GM18951 (cell line): ENCODE measurements around the gene PTPRT.

Experiments used
- POLR2A ChIP-seq: IDR thresholded peaks from 4 replicates; pipeline ENCODE4 v1.6.1; 2011; ENCODE audit warnings: mild to moderate bottlenecking; ENCODE audit not compliant: insufficient read length, insufficient read depth; ENCODE audit errors: extremely low read depth
- in situ Hi-C: fragments of 300-500 bp; cut with MboI; formaldehyde crosslinking; loops from one replicate; pipeline ENCODE4 v1.12.0; 2022; ENCODE audit warnings: low sequenced_read_pairs, mixed read lengths, inconsistent platforms; ENCODE audit not compliant: unreplicated experiment

The PTPRT gene

GRCh38 chr20:42082611-42083010 is 1107.1 kb downstream of the PTPRT start:
- TF ChIP-seq POLR2A = no peak
- in situ Hi-C loops = no loop called here

- in situ Hi-C loops = no loop called here
These were observed 1108.8 kb downstream of the PTPRT start for GRCh38 chr20:42080956-42081355.

GRCh38 chr20:42074944-42075343 is 1114.8 kb downstream of the PTPRT start:
- no peak for TF ChIP-seq POLR2A
- in situ Hi-C loops = no loop called here

More at GRCh38 chr20:42080956-42081355, 1108.8 kb downstream of the PTPRT start:
- no peak for TF ChIP-seq POLR2A

- TF ChIP-seq POLR2A = no peak
These were observed 1122.1 kb downstream of the PTPRT start for GRCh38 chr20:42067596-42067995.

GRCh38 chr20:42067174-42067573 is 1122.5 kb downstream of the PTPRT start:
- TF ChIP-seq POLR2A = no peak
- in situ Hi-C loops = no loop called here

More at GRCh38 chr20:42067596-42067995, 1122.1 kb downstream of the PTPRT start:
- in situ Hi-C loops = no loop called here

GRCh38 chr20:42063141-42063540 is 1126.6 kb downstream of the PTPRT start:
- no peak for TF ChIP-seq POLR2A
- in situ Hi-C loops = no loop called here

- TF ChIP-seq POLR2A = no peak
- in situ Hi-C loops = no loop called here
These were observed 1136.4 kb downstream of the PTPRT start for GRCh38 chr20:42053350-42053749.

- TF ChIP-seq POLR2A = no peak
- in situ Hi-C loops = no loop called here
These were observed 1137.8 kb downstream of the PTPRT start for GRCh38 chr20:42051921-42052320.

- no peak for TF ChIP-seq POLR2A
- in situ Hi-C loops = no loop called here
These were observed 1143.2 kb downstream of the PTPRT start for GRCh38 chr20:42046371-42047085.

GRCh38 chr20:42043921-42044320 is 1145.8 kb downstream of the PTPRT start:
- no peak for TF ChIP-seq POLR2A
- in situ Hi-C loops = no loop called here

GRCh38 chr20:42041000-42041565 is 1148.6 kb downstream of the PTPRT start:
- no peak for TF ChIP-seq POLR2A
- in situ Hi-C loops = no loop called here

- no peak for TF ChIP-seq POLR2A
- in situ Hi-C loops = no loop called here
These were observed 1161.9 kb downstream of the PTPRT start for GRCh38 chr20:42027746-42028268.

- TF ChIP-seq POLR2A = no peak
- in situ Hi-C loops = no loop called here
These were observed 1163.1 kb downstream of the PTPRT start for GRCh38 chr20:42026599-42026998.

- no peak for TF ChIP-seq POLR2A
- in situ Hi-C loops = no loop called here
These were observed 1165.1 kb downstream of the PTPRT start for GRCh38 chr20:42024653-42025052.
